HFFc6 (cell line): ENCODE results near the gene PCP2. TPM values are rescaled to one million over a fixed set of nuclear protein-coding genes. Genes with fewer than 3 reads are reported as not detected.

Experiments
- DNase-seq: peaks from one replicate; pipeline ENCODE4 v3.0.0-alpha.2; 2018
- H3K27ac Mint-ChIP-seq: 2 replicates; pipeline ENCODE4 v1.8.0; 2020; ENCODE audit warnings: mild to moderate bottlenecking, mixed read lengths
- H3K27me3 Mint-ChIP-seq: 2 replicates; pipeline ENCODE4 v1.8.0; 2021; ENCODE audit warnings: mild to moderate bottlenecking, moderate library complexity, mixed read lengths; ENCODE audit not compliant: insufficient read depth
- H3K36me3 Mint-ChIP-seq: 2 replicates; pipeline ENCODE4 v1.8.0; 2021; ENCODE audit warnings: low read depth, mixed read lengths
- H3K4me1 Mint-ChIP-seq: 2 replicates; pipeline ENCODE4 v1.8.0; 2020; ENCODE audit warnings: low read depth, mixed read lengths
- H3K4me3 Mint-ChIP-seq: 2 replicates; pipeline ENCODE4 v1.8.0; 2020; ENCODE audit warnings: mild to moderate bottlenecking, moderate library complexity, mixed read lengths
- H3K9me3 Mint-ChIP-seq: 2 replicates; pipeline ENCODE4 v1.8.0; 2020; ENCODE audit warnings: mild to moderate bottlenecking, mixed read lengths
- microRNA-seq: library from miRNA; unstranded; fragments of <30 nt; microRNA quantifications from one replicate; pipeline ENCODE4, GENCODE V29; 2019
- total RNA-seq, 6 experiments: library from RNA; stranded (reverse); fragmentation: NEBNext Ultra II Directional; extraction: Animal tissue kit (Norgen Biotek cat#: 25700); gene quantifications; 2 replicates in 1 of 6; 3 replicates in 5 of 6; pipeline ENCODE4 v1.2.3, GENCODE V29; 2021
- TF ChIP-seq, protein P1 (sequence below): fragments of 200-600 bp; sonication (generic); IDR thresholded peaks from 2 replicates; pipeline ENCODE4 v1.5.0; 2021; ENCODE audit warnings: antibody characterized with exemption, mild to moderate bottlenecking

PCP2 gene
- total RNA-seq, 6 experiments from 2014 or later: not detected

DNA sequence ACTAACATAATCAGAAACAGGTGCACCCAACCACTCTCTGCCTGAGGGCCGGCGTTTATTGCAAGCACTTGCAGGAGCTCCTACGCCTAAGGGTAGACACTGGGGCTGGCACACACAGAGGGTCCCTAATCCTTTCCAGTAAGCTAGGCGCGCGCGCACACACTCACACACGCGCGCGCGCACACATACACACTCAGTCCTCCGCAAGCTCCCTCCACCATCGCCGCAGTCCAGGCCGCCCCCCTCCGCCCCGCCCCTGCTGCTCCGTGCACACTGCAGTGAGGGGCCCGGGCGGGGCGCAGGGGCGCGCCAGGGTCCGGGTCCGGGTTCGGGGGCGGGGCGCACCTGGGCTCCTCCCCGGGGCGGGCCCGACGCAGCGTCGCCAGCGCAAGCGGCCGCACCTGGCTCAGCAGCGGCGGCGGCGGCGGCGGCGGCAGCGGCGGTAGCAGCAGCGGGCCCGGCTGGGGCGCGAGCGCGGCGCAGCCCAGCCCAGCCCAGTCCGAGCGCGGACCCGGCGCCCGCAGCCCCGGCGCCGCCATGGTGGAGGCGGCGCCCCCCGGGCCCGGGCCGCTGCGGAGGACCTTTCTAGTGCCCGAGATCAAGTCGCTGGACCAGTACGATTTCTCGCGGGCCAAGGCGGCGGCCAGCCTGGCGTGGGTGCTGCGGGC lies 37.9 kb downstream of the PCP2 start, which contains the start of gene CAMSAP3:
TSS of gene CAMSAP3 (plus strand) at position 398 of the 668 bp plus-strand sequence. CDS start at position 538, 140 bp downstream.
- no peak within 1 kb of the TSS for H3K4me3 Mint-ChIP-seq
- TF ChIP-seq, protein P1, sequence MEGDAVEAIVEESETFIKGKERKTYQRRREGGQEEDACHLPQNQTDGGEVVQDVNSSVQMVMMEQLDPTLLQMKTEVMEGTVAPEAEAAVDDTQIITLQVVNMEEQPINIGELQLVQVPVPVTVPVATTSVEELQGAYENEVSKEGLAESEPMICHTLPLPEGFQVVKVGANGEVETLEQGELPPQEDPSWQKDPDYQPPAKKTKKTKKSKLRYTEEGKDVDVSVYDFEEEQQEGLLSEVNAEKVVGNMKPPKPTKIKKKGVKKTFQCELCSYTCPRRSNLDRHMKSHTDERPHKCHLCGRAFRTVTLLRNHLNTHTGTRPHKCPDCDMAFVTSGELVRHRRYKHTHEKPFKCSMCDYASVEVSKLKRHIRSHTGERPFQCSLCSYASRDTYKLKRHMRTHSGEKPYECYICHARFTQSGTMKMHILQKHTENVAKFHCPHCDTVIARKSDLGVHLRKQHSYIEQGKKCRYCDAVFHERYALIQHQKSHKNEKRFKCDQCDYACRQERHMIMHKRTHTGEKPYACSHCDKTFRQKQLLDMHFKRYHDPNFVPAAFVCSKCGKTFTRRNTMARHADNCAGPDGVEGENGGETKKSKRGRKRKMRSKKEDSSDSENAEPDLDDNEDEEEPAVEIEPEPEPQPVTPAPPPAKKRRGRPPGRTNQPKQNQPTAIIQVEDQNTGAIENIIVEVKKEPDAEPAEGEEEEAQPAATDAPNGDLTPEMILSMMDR: no peak
- no peak within 1 kb of the TSS for H3K27ac Mint-ChIP-seq

GRCh38 chr19:7590256-7590655 lies 43.3 kb downstream of the PCP2 start:
- H3K4me3 Mint-ChIP-seq: no peak overlapping the region
- H3K4me1 Mint-ChIP-seq: no peaks in the 10 kb centered on the region
- TF ChIP-seq, protein P1: no peak
- no peaks in the 10 kb centered on the region for H3K9me3 Mint-ChIP-seq
- no peak for DNase-seq
- no peaks in the 10 kb centered on the region for H3K36me3 Mint-ChIP-seq
- H3K27ac Mint-ChIP-seq: no peak overlapping the region
- peaks cover 20% of the 10 kb centered on the region for H3K27me3 Mint-ChIP-seq

More for the DNA sequence above, 37.9 kb downstream of the PCP2 start, which contains the start of gene CAMSAP3:
- DNase-seq: no peak
- Mint-ChIP-seq H3K4me1 (no peaks in the 10 kb centered on the region), H3K36me3 (no peaks in the 10 kb centered on the region), H3K9me3 (no peaks in the 10 kb centered on the region), H3K27me3 (peaks cover 26% of the 10 kb centered on the region)

DNA sequence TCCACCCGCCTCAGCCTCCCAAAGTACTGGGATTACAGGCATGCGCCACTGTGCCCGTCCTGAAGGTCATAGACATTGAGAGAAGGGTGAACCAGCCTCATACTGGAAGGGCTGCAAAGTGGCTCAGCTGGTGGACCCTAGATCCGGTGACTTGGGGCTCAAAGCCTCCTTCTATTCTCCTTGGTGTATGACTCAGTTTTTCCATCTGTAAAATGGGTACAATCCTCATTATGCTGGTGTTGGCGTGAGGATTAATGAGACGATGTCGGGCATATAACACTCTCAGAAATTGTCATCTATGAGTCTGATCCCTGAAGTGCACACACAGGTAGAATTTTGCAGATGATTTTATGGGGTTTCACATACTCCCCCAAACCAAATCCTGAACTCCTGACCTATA lies 43.7 kb downstream of the PCP2 start:
- Mint-ChIP-seq H3K4me3 (no peak overlapping the region), H3K36me3 (no peaks in the 10 kb centered on the region), H3K9me3 (no peaks in the 10 kb centered on the region), H3K27ac (no peak overlapping the region), H3K4me1 (no peaks in the 10 kb centered on the region), H3K27me3 (peaks cover 18% of the 10 kb centered on the region)
- TF ChIP-seq, protein P1: no peak
- DNase-seq: no peak

GRCh38 chr19:7582446-7582845 lies 51.1 kb downstream of the PCP2 start:
- Mint-ChIP-seq H3K36me3 (no peaks in the 10 kb centered on the region), H3K9me3 (no peaks in the 10 kb centered on the region), H3K4me1 (no peaks in the 10 kb centered on the region), H3K27me3 (peaks cover 24% of the 10 kb centered on the region), H3K27ac (no peak overlapping the region), H3K4me3 (no peak overlapping the region)
- TF ChIP-seq, protein P1: no peak
- no peak for DNase-seq

Small RNAs within 50 kb of the gene (microRNA-seq; reads per million reads assigned to microRNA genes)
- not detected for gene MIR6792

Other genes with a start within 250 kb of the PCP2 start
- 1 to 10 TPM in 3 of 6 experiments, under 1 TPM in 3; 0.51 to 2.8 (median 1.0) TPM for gene PEX11G, start 144.7 kb downstream of the PCP2 start, total RNA-seq
- 10 to 100 TPM; 30.0 to 41.1 (median 35.8) TPM for gene ZNF358, start 117.6 kb downstream of the PCP2 start, total RNA-seq
- 10 to 100 TPM; 18.2 to 28.7 (median 21.3) TPM for gene MCOLN1, start 111.1 kb downstream of the PCP2 start, total RNA-seq
- gene PNPLA6, start 98.0 kb downstream of the PCP2 start, total RNA-seq: 100 to 1,000 TPM; 123 to 157 (median 138) TPM
- not detected for gene CAMSAP3, start 37.9 kb downstream of the PCP2 start, total RNA-seq
- 10 to 100 TPM; 35.1 to 39.8 (median 36.3) TPM for gene XAB2, start 4.2 kb downstream of the PCP2 start, total RNA-seq
- gene PET100, start 3.9 kb downstream of the PCP2 start, total RNA-seq: 100 to 1,000 TPM in 5 of 6 experiments, 10 to 100 TPM in 1; 82.1 to 138 (median 110) TPM
- gene STXBP2, start 3.4 kb upstream of the PCP2 start, total RNA-seq: 1 to 10 TPM; 1.8 to 6.7 (median 4.4) TPM
- gene RETN, start 35.3 kb upstream of the PCP2 start, total RNA-seq: not detected
- gene MCEMP1, start 43.4 kb upstream of the PCP2 start, total RNA-seq: not detected
- 100 to 1,000 TPM; 143 to 179 (median 159) TPM for gene TRAPPC5, start 47.1 kb upstream of the PCP2 start, total RNA-seq
- not detected for gene FCER2, start 68.4 kb upstream of the PCP2 start, total RNA-seq
- gene CLEC4G, start 98.4 kb upstream of the PCP2 start, total RNA-seq: not detected
- gene CD209, start 113.8 kb upstream of the PCP2 start, total RNA-seq: not detected
- not detected for gene CLEC4M, start 129.5 kb upstream of the PCP2 start, total RNA-seq
- gene EVI5L, start 196.5 kb upstream of the PCP2 start, total RNA-seq: 10 to 100 TPM; 26.4 to 33.0 (median 27.7) TPM
- gene PRR36, start 240.7 kb upstream of the PCP2 start, total RNA-seq: under 1 TPM in 4 of 6 experiments, not detected in 2; 0.05 to 0.18 (median 0.09) TPM